ENCODE measurements around the gene KAT7. TPM values are rescaled to one million over a fixed set of nuclear protein-coding genes. Genes with fewer than 3 reads are reported as not detected.

The KAT7 gene
- total and polyA plus RNA-seq, 2 of the 8 experiments (the other 6 are each of a cell fraction or from before 2014, with no cell fraction given), result 90.9 to 139 TPM

DNA sequence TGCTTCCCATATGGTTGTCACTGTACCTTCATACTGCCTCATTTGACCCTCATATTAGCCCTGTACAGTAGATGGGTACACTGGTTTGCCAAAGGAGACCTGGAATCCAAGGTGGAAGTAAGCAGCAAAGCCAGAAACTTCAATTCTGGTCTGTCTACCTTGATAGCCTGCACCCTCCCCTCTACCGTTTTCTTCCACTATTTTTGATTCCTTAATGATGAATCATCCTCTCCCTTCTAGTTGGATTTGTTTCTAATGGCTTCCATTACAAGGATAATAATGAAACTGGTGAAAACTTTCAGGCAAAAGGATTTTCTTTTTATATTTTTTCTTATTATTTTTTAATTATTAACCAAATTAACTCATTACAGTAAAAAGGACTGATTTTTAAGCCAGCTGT lies 42.1 kb downstream of the KAT7 start:
- H2BK120ac ChIP-seq (replicated peaks; ENCODE audit: low read depth, low read length), result no peak overlapping the region
- H3K4ac ChIP-seq (replicated peaks; ENCODE audit: insufficient read length, low read depth, low read length), result no peak overlapping the region
- no peak overlapping the region for H3K4me3 ChIP-seq (ENCODE audit: extremely low read depth in 1 of 4, insufficient read depth in 2 of 4, low read depth in 3 of 4, low read length in 4 of 4)
- no peak overlapping the region for H2AK5ac ChIP-seq (ENCODE audit: low read depth, low read length)
- no peak overlapping the region for H3K9ac ChIP-seq (replicated peaks in 1 of 4; ENCODE audit: extremely low read depth in 1 of 4, low read depth in 3 of 4, low read length in 3 of 4)
- no peak overlapping the region for H3K18ac ChIP-seq (ENCODE audit: extremely low read depth, low read length)
- H3K4me2 ChIP-seq (ENCODE audit: insufficient read depth in 1 of 2, low read depth in 2 of 2, low read length in 2 of 2), result no peak overlapping the region
- DNase-seq (ENCODE audit: low read depth in 1 of 2, low spot score in 2 of 2), result no peak
- no peak overlapping the region for H2BK15ac ChIP-seq (ENCODE audit: low read length)
- 0 out of 2 replicates have a peak, but pooled peaks cover 3% of the 10 kb centered on the region for H3K79me1 ChIP-seq (ENCODE audit: low read depth, low read length)
- no peak overlapping the region for H4K8ac ChIP-seq (ENCODE audit: extremely low read depth, insufficient read depth, low read length)
- H3K23ac ChIP-seq (ENCODE audit: insufficient read length), result no peak overlapping the region
- H2AFZ ChIP-seq (ENCODE audit: low read length), result no peak overlapping the region
- no peak for FAIRE-seq
- H3K27ac ChIP-seq (ENCODE audit: low read depth, low read length), result no peak overlapping the region
- TF ChIP-seq POLR2A (IDR thresholded peaks at IDR 0.05; ENCODE audit: control extremely low read depth in 1 of 2, low read depth in 2 of 2, low read length in 2 of 2), result no peak
- TF ChIP-seq MAFK (IDR thresholded peaks at IDR 0.05; ENCODE audit: low read depth, low read length), result no peak
- TF ChIP-seq TCF12 (IDR thresholded peaks at IDR 0.05; ENCODE audit: low read depth, low read length), result no peak
- no peak for TF ChIP-seq TEAD4 (IDR thresholded peaks at IDR 0.05; ENCODE audit: low read depth, low read length)
- no peak for TF ChIP-seq ZNF274 (IDR thresholded peaks at IDR 0.05; ENCODE audit: borderline replicate concordance, extremely low read depth, low read length)
- no peak for TF ChIP-seq HDAC2 (IDR thresholded peaks at IDR 0.05; ENCODE audit: borderline replicate concordance in 1 of 2, low read depth in 2 of 2, low read length in 2 of 2)
- no peak for TF ChIP-seq CBX8 (IDR thresholded peaks at IDR 0.05; ENCODE audit: borderline replicate concordance, low read depth, low read length)
- TF ChIP-seq GTF2F1 (IDR thresholded peaks at IDR 0.05; ENCODE audit: borderline replicate concordance, low read depth, low read length), result no peak
- H4K20me1 ChIP-seq (replicated peaks in 1 of 2; ENCODE audit: control insufficient read depth in 1 of 2, insufficient read depth in 2 of 2, low read length in 2 of 2), result peaks cover 0 to 4% of the 10 kb centered on the region in 2 experiments
- POLR2A ChIA-PET (ENCODE audit: partially characterized antibody), result interaction anchor here (1.0 to 2.7 kb wide), 5 partner anchors 9 to 67 kb away, joined by 3 to 14 read pairs (median 11); partner anchors contain the start of genes FAM117A and KAT7
- H4K5ac ChIP-seq (ENCODE audit: insufficient read length, low read depth, low read length), result no peak overlapping the region
- H3K9me3 ChIP-seq (ENCODE audit: insufficient read depth in 2 of 2, low read depth in 1 of 2, low read length in 1 of 2), result no peaks in the 10 kb centered on the region
- H4K91ac ChIP-seq (replicated peaks; ENCODE audit: insufficient read length, low read length), result no peak overlapping the region
- H3K4me1 ChIP-seq (replicated peaks in 1 of 4; ENCODE audit: control insufficient read depth in 3 of 4, insufficient read depth in 4 of 4, low read length in 3 of 4), result peaks cover 0 to 3% (median 0%) of the 10 kb centered on the region in 4 experiments; a peak in 1 of 7 replicates
- 100% methylated on average over 1 of the region's 1 CpG; no CpG with 5 or more reads in 1 of the 2 experiments for WGBS, 2 experiments (ENCODE audit: extremely low coverage in 1 of 2, insufficient coverage in 1 of 2, insufficient read length in 1 of 2, insufficient replicate concordance in 2 of 2, low coverage in 1 of 2, low lambda C conversion rate in 2 of 2, missing lambda C conversion rate in 1 of 2)
- no peak overlapping the region for H2BK12ac ChIP-seq (ENCODE audit: low read depth, low read length)
- H3K23me2 ChIP-seq (ENCODE audit: low read depth, low read length), result no peaks in the 10 kb centered on the region
- CTCF ChIA-PET (ENCODE audit: partially characterized antibody), result interaction anchor here (0.6 to 2.9 kb wide), 5 partner anchors 15 to 335 kb away, joined by 3 to 11 read pairs (median 3); no protein-coding TSS in a partner anchor
- H2BK5ac ChIP-seq (ENCODE audit: low read depth, low read length), result no peak overlapping the region
- H3K56ac ChIP-seq (replicated peaks; ENCODE audit: insufficient read length, low read depth, low read length), result no peak overlapping the region
- no peak overlapping the region for H3K14ac ChIP-seq (ENCODE audit: insufficient read length)
- no peaks in the 10 kb centered on the region for H3K27me3 ChIP-seq (replicated peaks in 1 of 4; ENCODE audit: control insufficient read depth in 3 of 4, extremely low read depth in 1 of 4, insufficient read depth in 3 of 4, low read length in 3 of 4)
- H3K79me2 ChIP-seq (ENCODE audit: control insufficient read depth in 1 of 2, insufficient read depth in 2 of 2, low read length in 2 of 2), result no peaks in the 10 kb centered on the region
- H2BK20ac ChIP-seq (ENCODE audit: low read length), result no peak overlapping the region
- peaks cover 13 to 56% (median 52%) of the 10 kb centered on the region in 4 experiments; a peak in 7 of 8 replicates for H3K36me3 ChIP-seq (ENCODE audit: control insufficient read depth in 2 of 4, insufficient read depth in 4 of 4, low read length in 3 of 4)

Data from H1 (cell line).